Measurements from ENCODE around the gene MCRIP1.
"Not testable (repeated sequence)": the region's sequence is repeated elsewhere in the genome, so short reads cannot be mapped to it uniquely, and the experiment has no call there.

Gene MCRIP1

DNA sequence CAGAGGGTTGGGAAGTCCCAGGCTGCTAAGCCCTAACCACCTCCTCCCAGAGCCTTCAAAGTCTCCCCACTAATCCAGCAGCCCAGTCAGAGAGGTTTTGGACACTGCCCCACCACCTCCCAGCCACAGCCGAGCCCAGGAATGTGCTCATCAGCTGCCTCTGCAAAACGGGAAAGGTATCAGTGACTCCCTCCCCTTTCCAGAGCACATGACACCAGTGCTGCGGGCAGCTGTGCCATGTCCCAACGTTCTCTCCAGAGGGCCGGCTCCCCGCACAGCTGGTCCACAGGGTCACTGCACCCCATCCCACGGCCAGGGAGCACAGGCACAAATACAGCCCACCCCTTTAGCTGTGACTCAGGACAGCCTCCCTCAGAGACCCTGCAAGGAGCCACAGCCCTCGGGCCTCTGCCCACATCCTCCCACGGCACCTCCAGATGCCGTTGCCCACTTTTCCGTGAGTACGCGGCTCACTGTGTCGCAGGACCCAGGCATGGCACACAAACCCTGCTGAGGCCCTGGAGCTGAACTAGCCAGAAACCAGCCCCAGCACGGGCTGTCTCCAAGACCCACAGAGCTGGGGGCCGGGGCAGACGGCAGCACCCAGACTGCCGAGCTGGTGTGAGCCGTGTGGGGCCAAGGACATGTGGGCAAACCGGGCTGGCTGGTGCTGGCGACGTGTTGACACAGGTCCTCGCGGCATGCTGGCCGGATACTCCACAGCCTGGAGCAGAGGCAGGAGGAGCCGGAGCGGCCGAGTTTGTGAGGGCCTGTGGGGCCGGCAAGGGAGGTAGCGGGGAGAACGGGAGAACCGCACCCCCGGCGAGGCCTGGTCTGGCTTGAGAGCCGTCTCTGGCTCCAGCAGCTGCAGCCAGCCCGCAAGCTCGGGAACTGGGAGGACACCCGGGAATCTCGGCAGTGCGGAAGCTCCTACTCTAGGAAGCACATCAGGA is 8.0 kb upstream of the MCRIP1 start:
- no peak for DNase-seq (ENCODE audit: low read depth)

DNA sequence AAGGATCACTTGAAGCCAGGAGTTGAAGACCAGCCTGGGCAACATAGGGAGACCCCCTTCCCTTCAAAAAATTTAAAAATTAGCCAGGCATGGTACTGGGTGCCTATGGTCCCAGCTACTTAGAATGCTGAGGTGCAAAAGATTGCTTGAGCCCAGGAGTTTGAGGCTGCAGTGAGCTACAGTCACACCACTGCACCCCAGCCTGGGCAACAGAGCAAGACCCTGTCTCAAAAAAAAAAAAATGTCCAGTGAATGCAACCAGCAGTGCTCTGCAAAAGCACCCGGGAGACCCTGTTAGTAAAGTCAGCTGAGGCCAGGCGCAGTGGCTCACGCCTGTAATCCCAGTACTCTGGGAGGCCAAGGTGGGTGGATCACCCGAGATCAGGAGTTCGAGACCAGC is 7.0 kb upstream of the MCRIP1 start:
- not testable (repeated sequence) for DNase-seq (ENCODE audit: low read depth)

DNA sequence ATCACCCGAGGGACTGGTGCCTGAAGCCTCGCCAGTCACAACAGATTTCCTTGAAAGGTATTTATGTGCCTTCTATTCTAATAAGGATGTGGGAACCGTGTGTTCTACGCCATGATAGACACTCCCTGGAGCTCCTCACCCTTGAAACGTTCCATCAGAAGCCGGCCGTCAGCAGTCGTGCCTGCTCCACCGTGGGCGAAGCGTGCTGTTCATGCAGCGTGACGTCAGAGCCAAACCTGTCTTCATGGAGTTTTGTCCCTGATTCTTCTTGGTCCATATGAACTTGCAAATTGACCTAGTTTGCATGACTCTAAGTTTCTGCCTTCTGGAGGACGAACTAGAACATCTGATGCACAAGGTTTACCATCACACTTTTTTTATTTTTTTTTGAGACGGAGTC is 6.2 kb upstream of the MCRIP1 start:
- no peak for DNase-seq (ENCODE audit: low read depth)

DNA sequence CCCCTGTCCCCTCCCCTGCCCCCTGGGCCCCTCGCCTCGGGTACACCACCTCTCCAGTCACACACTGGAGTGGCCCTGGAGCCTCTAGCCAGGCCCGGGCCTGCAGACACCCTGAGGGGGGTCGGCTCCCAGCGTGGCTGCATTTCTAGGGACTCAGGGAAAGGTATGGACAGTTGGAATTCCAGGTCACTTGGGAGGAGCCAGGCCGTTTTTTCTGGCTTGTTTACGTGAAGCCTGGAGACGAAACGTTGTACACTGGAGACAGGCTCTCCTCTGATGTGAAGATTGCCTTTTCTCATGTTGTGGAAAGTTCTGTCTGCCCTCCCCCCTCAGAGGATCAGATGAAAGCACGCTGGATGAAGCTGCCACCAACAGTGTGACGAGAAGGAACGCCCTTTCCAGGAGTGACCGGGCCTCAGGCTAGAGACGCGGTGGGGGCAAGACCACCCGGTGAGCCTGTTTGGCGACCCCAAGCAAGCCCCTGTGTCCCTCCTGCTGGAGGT is 5.7 kb upstream of the MCRIP1 start:
- no peak for DNase-seq (ENCODE audit: low read depth)

DNA sequence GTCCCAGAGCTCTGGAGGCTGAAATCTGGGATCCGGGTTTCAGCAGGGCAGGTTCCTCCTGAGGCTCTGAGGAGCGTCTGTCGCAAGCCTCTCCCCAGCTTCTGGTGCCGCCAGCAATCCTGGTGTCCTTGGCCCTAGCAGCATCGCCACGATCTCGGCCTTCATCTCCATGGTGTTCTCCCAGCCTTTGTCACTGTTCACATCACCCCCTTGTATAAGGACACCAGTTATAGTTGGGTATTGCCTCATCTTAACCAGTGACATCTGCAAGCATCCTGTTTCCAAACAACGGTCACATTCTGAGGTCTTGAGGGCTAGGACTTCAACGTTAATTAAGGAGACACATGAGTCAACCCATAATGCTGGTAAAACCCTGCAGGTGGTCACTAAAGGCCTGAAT is 4.5 kb upstream of the MCRIP1 start:
- peak; percentile 83 for DNase-seq (ENCODE audit: low read depth)

DNA sequence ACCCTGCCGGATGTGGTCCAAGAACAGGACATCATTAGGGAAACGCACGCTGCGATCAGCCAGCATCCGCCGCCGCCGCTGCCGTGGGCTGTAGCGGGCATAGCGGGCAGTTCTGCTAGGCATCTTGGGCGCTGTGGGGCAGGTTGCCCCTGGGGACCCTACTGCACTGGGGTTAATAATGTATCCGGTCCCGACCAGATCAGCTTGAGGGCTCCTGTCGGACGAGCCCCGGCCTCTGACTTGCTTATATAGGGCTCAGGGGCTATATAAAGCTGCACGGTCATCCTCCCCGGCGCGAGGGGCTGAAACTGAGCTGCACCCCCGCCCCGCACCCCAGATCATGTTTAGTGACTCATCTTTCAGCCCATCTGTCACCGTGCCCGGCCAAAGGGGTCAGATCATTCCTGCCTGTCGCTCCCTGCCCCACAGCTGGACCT is 1.8 kb upstream of the MCRIP1 start, which contains the start of gene PPP1R27:
TSS of gene PPP1R27 (minus strand) at position 220 of the 437 bp plus-strand sequence. CDS start at position 123, 97 bp downstream.
- no peak for DNase-seq (ENCODE audit: low read depth)

DNA sequence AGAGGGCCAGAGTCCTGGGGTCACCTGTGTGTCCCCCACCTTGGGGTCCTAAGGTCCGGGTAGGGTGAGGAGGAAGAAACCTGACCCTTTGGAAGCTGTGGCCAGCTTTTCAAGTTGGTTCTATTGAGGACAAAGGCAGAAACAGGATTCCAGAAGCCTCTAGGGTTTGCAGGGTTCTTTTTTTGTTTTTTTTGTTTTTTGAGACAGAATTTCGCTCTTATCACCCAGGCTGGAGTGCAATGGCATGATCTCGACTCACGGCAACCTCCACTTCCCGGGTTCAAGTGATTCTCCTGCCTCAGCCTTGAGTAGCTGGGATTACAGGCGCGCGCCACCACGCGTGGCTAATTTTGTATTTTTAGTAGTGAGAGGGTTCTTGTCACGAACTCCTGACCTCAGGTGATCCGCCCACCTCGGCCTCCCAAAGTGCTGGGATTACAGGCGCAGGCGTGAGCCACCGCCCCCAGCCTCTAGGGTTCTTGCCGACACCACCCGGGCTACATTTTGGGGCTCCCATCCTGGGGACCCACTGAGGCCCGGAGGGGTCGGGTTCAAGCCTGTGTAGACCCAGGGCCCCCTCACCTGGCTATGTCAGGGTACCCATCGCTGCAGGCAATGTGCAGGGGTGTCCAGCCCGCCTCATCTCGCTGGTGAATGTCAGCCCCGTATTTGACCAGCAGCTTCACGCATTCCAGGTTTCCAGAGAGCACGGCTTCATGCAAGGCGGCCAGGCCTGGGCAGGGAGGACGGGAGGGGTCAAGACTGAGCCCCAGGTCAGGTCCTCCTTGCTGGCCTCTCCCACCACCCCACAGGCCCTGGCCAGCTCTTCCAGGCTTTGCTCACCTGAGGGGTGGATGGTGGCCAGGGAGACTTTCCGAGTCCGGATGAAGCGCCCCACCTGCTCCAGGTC is 1.1 kb upstream of the MCRIP1 start:
- no peak for DNase-seq (ENCODE audit: low read depth)

DNA sequence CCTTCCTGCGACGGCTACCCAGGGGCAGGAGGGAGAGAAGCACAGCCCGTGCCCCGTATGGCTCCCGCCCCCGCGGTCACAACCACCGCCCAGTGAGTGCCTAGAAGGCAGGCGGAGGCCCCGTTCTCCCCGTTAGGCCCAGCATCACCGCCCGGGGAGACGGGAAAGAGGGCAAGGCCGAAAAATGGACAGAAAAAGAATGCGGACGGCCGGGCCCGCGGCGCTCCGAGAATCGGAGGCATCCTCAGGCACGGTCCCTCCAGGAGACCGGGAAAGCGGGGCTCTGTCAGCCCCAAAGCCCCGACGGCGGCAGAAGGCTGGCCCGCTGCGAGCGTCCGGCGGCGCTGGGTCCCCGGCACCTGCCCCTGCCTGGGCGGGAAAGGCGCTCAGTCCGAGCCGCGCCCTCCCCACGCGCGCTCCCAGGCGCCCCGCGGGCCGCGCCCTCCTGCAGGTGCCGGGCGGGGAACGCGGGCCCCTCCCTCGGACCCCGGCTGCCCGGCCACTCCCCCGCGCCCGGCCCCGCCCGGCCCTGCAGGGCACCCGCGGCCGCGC is 407 bp downstream of the MCRIP1 start:
- peak; percentile 36 for DNase-seq (ENCODE audit: low read depth)

DNA sequence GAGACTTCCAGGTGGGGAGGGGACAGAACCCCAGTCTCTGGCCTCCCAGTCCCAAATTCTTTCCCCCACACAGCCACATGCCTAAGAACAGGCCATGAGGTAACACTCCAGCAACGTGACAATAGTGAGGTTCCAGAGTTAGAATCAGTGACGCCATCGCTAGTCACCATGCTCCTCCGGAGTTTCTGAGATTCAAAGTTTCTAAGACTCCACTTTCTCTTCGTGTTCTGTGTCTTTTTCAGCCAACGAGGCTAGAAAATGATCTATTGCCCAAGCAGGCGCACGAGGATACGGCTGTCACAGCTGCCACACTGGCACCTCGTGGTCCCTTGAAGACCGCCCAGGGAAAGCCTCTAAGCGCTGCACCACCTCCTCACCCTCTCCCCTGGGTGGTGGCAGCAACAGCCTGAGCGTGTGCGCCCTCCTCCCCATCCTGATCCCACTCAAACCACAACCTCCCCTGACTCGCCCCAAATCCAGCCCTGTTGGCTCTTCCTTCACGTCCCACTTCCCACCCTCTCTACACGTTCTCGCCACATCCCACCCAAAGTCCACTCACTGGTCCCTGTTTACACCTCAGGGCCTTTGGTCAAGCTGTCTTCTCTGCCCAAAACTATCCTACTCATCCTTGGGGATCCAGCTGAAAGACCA is 1.0 kb downstream of the MCRIP1 start:
- peak; percentile 64 for DNase-seq (ENCODE audit: low read depth)

DNA sequence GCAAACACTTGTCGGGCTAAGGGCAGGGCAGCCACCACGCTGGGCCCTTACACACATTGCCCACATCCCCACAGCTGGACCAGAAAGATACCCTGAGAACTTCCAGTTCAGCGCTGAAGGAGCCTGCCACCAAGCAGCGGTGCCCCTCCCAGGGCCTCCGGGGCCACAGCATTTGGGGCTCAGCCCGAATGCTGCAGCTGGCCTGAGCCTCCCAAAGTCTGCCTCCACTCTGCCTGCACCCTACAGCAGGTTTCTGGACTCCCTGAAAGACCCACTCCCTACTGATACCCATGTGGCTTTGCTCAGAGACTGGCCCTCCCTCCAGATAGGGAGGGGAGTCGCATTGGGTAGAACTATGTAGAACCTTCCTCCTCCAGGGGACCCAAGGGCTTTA is 1.5 kb downstream of the MCRIP1 start:
- no peak for DNase-seq (ENCODE audit: low read depth)

DNA sequence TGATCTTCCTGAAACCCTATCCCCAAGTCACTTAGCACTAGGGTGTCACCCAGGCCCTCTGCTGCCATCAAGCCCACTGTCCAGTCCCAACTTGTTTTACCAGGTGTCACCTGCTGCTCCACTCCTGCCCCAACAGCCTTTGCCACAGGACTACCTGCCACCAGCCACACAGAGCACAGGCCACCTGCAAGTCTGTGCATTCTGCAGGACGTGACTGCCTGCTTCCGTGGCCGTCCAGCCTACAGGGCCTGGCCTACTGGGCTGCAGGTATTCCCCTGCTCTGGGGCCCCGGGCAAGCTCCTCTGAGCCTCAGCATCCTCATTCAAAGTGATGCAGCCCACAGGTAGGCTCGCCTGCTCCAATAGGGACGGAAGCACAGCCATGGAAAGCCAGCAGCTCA is 3.2 kb downstream of the MCRIP1 start:
- DNase-seq (ENCODE audit: low read depth), result no peak

DNA sequence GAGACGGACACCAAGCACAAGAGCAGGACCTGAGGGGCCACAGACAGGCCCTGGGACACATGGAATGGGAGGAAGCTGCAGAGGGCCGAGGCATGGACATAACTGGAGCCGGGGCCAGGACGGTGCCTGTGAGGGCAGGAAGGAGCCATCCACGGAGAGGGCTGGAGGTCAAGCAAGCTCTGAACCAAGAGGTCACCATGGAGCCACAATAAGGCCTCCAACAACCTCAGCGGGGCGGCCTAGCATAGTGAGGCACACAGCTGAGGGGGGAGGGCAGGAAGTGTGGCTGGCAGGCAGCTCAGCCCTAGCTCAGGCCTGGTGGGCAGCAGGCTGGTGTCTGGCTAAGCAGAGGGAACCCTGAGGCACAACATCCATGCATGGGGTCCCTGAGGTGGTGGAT is 4.4 kb downstream of the MCRIP1 start:
- no peak for DNase-seq (ENCODE audit: low read depth)

DNA sequence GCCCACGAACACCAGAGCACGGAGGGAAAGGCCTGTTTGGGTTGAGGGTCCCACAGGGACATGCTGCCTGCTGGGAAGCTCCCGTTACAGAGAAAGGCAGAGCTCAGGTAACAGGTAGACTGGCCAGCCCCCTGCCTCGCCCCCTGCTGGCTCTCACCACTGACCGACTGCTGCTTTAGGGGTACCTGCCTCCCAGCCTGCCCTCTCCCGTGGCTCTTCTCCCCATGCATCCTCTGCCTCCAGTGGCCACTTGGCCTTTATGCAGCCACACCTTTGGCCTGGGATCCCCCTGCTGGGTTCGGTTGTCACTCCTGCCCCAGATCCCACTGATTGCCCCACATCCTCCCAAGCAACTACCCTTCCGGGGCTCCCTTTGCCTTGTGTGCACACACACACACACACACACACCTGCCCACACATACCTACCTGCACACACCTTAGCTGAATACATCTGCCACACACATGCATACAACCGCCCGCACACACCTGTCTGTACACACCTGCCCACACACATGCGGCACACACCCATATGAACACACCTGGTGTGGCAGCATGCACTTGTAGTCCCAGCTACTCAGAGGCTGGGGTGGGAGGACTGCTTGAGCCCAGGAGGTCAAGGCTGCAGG is 7.1 kb downstream of the MCRIP1 start:
- no peak for DNase-seq (ENCODE audit: low read depth)

DNA sequence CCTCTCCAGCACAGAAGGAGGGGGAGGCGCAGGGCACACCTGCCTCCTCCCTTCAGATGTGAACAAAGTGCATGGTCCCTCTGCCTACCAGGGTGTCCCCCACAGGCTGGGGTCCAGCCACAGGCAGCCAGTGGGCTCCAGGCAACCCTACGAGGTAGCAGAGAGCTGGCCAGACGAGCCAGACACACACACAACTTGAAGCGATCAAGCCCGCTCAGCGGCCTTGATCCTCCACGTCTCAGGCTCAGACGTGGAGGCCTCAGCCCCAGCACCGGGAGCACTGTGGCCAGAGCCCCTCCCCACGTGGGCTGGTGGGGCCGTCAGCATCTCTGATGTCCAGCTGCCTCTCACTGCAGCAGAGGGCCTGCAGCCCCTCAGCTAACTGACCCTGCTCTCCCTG is 8.5 kb downstream of the MCRIP1 start:
- no peak for DNase-seq (ENCODE audit: low read depth)

DNA sequence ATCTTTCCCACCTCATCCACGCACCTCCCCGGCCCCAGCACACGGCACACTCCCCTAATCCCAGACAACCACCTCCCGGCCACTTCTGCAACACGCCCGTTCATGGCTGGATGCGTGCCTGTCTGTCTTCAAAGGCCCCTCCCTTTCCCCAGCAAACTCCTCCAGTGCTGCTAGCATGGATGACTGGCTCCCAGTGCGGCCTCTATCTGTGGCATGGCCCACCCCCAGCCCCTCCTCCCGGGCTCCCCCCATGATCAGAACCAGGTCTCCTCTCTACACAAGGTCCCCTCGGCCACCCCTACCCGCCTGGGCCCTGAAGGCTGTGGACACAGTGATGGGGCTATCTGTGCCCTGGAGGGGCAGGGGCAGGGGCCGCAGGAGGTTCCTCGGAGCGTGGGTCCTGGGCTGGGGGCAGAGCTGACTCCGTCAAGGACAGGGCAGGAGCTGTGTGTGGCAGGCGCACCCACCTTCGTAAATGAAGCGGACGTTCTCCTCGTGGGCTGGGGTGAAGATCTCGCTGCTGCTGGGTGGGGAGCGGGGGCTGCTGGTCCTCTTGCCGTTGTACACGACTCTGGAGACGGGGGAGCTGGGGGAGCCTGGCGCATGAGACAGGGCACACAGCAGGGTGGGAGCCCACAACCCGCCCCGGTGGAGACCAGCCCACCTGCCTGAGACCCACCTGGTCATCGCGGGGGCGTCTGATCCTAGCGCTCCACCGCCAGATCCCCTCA is 9.1 kb downstream of the MCRIP1 start:
- no peak for DNase-seq (ENCODE audit: low read depth)

DNA sequence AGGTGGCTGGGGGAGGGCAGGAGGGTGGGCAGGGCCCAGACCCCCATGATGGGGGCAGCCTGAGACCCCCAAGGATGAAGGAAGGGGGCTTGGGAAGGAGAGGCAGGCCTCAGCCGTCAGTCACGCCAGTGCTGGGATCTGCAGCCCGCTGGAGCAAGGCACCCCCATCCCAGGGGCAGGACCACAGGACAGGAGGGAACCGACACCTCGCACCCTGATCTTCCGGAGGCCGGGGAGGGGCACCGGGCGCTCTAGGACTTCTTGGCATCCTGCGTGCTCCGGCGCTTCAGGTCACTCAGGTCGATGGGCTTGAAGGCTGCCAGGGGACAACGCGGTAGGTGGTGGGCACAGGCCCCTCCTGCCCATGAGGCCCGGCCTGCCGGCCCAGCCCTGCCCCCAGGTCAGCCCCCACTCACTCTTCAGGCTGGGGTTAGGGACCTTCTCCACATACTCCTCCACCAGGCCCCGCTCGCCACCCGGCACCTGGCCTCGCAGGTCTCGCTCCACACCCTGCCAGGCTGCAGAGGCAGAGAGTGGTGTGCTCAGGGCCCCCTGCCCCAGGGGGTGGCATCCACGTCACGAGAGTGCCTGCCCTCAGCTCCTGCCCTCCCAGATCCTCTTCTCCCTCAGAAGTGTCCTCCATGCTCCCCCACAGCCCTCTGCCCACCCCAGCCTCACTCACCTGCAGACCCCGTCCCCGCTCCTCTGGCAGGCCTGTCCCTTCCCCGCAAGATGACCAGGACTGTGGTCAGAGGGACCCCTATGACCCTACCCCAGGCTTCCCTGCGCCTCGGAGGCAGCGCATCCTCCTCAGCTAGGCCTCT is 9.9 kb downstream of the MCRIP1 start:
- no peak for DNase-seq (ENCODE audit: low read depth)

DNA sequence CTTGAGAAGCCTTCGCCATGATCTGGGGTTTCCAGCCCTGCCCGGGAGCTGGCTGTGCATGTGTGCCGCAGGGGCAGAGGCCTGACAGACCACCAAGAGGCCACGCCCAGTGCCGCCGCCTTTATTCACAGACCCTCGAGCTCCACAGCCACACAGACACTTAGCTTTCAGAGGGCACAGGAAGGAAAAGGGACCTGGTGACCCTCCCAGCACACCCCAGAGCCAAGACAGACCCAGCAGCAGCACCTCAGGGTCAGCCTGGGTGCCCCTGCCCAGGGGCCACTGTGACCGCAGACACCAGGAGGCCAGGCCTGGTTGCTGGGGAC is 10.8 kb downstream of the MCRIP1 start:
- no peak for DNase-seq (ENCODE audit: low read depth)

DNA sequence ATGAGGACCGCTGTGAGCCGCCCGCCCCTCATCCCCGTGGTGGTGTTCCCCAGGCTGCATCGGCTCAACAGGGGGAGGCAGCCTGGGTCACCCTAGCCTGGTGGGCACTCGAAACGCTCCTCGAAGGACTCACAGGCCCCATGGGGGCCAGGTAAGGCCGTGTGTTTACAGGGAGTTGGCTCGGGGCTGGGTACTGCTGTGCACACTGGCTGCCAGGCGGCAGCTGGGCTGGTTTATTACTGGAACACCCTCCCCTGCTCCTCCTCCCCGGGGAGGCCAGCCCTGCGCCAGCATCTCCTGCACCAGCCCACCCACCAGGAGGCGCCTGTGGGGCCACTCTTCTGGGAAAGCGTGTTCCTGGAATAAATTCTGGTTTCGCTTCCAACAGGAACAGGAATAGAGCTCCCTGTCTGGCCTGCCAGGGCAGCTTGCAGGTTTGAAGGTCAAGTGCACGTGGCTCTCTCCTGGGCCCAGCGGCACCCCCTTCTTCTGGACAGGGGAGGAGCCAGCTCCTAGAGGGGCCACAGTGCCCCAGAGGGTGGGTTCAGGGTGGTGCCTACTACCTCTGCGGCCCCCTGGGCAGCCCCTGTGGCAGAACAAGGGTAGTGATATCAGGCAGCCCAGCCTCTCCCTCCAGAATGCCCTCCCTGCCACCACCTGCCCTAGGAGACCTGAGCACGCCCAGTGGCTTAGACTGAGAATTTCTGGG is 11.3 kb downstream of the MCRIP1 start:
- peak; percentile 63 for DNase-seq (ENCODE audit: low read depth)

DNA sequence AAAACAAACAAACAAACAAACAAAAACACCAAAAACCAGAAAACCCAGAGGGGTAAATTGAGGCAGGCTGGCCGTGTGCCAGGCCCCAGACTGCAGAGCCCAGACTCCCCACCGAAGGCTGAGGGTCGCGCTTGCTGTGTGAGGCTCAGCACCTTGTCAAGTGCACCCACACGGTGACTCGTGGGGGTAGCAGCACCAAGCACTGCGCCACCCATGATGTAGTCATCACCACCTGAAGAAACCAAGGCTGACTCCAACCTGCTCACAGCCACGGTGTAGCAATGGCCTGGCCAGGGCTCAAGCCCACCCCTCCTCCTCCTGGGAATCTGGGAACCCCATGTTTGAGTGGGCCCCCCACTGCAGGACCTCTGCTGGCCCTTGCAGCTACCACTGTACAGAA is 11.9 kb downstream of the MCRIP1 start:
- DNase-seq (ENCODE audit: low read depth), result no peak
